Measurements from ENCODE around the gene HYDIN.

DNA sequence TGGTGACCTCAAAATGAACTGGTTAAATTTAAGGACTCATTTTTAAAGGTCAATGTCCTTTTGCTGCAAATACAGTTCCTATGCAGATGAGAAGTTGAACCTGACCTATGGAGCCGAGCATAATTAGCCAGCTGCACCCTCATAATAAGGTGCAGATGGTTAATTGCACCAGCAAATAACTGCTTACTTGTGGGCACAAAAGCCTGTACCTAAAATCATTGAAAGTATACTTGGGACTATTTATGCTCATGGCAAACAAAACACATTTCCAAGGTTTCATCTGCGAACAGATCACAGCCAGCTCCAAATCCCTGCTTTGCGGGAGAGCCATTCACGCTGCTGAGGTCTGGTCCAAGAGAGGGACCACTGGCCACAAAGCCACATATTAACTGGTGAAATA, 13.0 kb downstream of the HYDIN start:
- TF ChIP-seq, protein P1, sequence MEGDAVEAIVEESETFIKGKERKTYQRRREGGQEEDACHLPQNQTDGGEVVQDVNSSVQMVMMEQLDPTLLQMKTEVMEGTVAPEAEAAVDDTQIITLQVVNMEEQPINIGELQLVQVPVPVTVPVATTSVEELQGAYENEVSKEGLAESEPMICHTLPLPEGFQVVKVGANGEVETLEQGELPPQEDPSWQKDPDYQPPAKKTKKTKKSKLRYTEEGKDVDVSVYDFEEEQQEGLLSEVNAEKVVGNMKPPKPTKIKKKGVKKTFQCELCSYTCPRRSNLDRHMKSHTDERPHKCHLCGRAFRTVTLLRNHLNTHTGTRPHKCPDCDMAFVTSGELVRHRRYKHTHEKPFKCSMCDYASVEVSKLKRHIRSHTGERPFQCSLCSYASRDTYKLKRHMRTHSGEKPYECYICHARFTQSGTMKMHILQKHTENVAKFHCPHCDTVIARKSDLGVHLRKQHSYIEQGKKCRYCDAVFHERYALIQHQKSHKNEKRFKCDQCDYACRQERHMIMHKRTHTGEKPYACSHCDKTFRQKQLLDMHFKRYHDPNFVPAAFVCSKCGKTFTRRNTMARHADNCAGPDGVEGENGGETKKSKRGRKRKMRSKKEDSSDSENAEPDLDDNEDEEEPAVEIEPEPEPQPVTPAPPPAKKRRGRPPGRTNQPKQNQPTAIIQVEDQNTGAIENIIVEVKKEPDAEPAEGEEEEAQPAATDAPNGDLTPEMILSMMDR (IDR thresholded peaks at IDR 0.05): no peak
- TF ChIP-seq POLR2A (IDR thresholded peaks at IDR 0.05): no peak

Data from heart left ventricle (tissue), 13 donors.